T-cell (primary cell): Measurements from ENCODE around the gene VWA3B. TPM values are rescaled to one million over a fixed set of nuclear protein-coding genes. Genes with fewer than 3 reads are reported as not detected.

ENCODE experiments used
- ATAC-seq, 4 experiments: fragments of 200-7000 bp in 3 of 4; fragments of 150-1000 bp in 1 of 4; cut with Tn5 transposase; replicated peaks in 1 of 4; 1 replicate in 3 of 4; 2 replicates in 1 of 4; pipeline ENCODE4 v1.10.0; 2021; ENCODE audit warnings: moderate library complexity in 3 of 4, mild to moderate bottlenecking in 2 of 4, moderate number of reproducible peaks in 1 of 4
- CTCF ChIA-PET, 2 donors: fragments of 300-600 bp; sonication (Branson Sonifier 250); formaldehyde crosslinking; loops; one replicate each; lab custom pipeline; 2022; ENCODE audit warnings: antibody characterized with exemption in 2 of 2; lab: Charles Lee
- POLR2A ChIA-PET, 2 donors: fragments of 300-600 bp; sonication (Branson Sonifier 250); formaldehyde crosslinking; loops; one replicate each; lab custom pipeline; 2022; ENCODE audit warnings: antibody characterized with exemption in 2 of 2; lab: Charles Lee
- DNase-seq, 35 experiments: peaks; one replicate each; pipeline versions ENCODE4 v3.0.0 to v3.0.0-alpha.2; 2013 to 2023
- H3K27ac ChIP-seq: one replicate; pipeline ENCODE4 v1.5.1; 2013; ENCODE audit warnings: low read length
- H3K27me3 ChIP-seq, 2 experiments: replicated peaks in 1 of 2; 1 replicate in 1 of 2; 2 replicates in 1 of 2; pipeline versions ENCODE4 v1.6.1 to v1.7.0; 2013; ENCODE audit warnings: low read length in 1 of 2, mixed read lengths in 1 of 2; ENCODE audit not compliant: control insufficient read depth in 2 of 2, insufficient read depth in 2 of 2; ENCODE audit errors: extremely low read depth in 1 of 2
- H3K36me3 ChIP-seq, 2 donors: 1 replicate in 1 of 2; 2 replicates in 1 of 2; pipeline versions ENCODE4 v1.6.1 to v1.7.0; 2013; ENCODE audit warnings: low read length in 1 of 2; ENCODE audit not compliant: control insufficient read depth in 2 of 2, insufficient read depth in 1 of 2; ENCODE audit errors: extremely low read depth in 1 of 2
- H3K4me1 ChIP-seq, 2 experiments: 1 replicate in 1 of 2; 2 replicates in 1 of 2; pipeline versions ENCODE4 v1.6.1 to v1.7.0; 2013; ENCODE audit warnings: low read length in 2 of 2, mixed read lengths in 1 of 2; ENCODE audit not compliant: insufficient read depth in 2 of 2, control insufficient read depth in 1 of 2; ENCODE audit errors: extremely low read depth in 1 of 2
- H3K4me3 ChIP-seq, 2 donors: 1 replicate in 1 of 2; 2 replicates in 1 of 2; pipeline versions ENCODE4 v1.5.1 to v1.7.0; 2013; ENCODE audit warnings: mild to moderate bottlenecking in 2 of 2, low read length in 1 of 2, moderate library complexity in 1 of 2; ENCODE audit not compliant: control insufficient read depth in 1 of 2; ENCODE audit errors: extremely low read depth in 1 of 2
- H3K9me3 ChIP-seq: 2 replicates; pipeline ENCODE4 v1.7.0; 2013
- H3K27ac Mint-ChIP-seq, 2 donors: one replicate each; pipeline ENCODE4 v1.8.0; 2020 to 2021; ENCODE audit warnings: mild to moderate bottlenecking in 2 of 2, mixed read lengths in 2 of 2
- H3K27me3 Mint-ChIP-seq, 2 donors: one replicate each; pipeline ENCODE4 v1.8.0; 2021 to 2022; ENCODE audit warnings: mixed read lengths in 2 of 2
- H3K36me3 Mint-ChIP-seq: one replicate; pipeline ENCODE4 v1.8.0; 2021; ENCODE audit warnings: mixed read lengths
- H3K4me1 Mint-ChIP-seq, 3 donors: one replicate each; pipeline ENCODE4 v1.8.0; 2020 to 2022; ENCODE audit warnings: mixed read lengths in 3 of 3, mild to moderate bottlenecking in 1 of 3
- H3K4me3 Mint-ChIP-seq, 3 donors: one replicate each; pipeline ENCODE4 v1.8.0; 2020 to 2022; ENCODE audit warnings: mild to moderate bottlenecking in 3 of 3, mixed read lengths in 3 of 3, moderate library complexity in 3 of 3
- H3K9me3 Mint-ChIP-seq, 3 donors: one replicate each; pipeline ENCODE4 v1.8.0; 2020 to 2022; ENCODE audit warnings: mixed read lengths in 3 of 3
- WGBS: methylation state at CpG from one replicate; pipeline ENCODE4 v1.1.5; 2013; ENCODE audit warnings: missing lambda C conversion rate; ENCODE audit not compliant: insufficient coverage; 5-methylcytosine and 5-hydroxymethylcytosine counted together
- total RNA-seq, 35 experiments: library from RNA in 6 of 35; stranded (reverse) in 6 of 35; fragments of 120-200 nt in 1 of 35; gene quantifications; one replicate each; pipeline versions ENCODE4 v1.2.1 to v1.2.4 and lab custom pipeline; 2013 to 2026

The VWA3B gene
- total RNA-seq, 5 donors from 2014 or later (not counting 1 experiment from before 2014, with no cell fraction given) = not detected

DNA sequence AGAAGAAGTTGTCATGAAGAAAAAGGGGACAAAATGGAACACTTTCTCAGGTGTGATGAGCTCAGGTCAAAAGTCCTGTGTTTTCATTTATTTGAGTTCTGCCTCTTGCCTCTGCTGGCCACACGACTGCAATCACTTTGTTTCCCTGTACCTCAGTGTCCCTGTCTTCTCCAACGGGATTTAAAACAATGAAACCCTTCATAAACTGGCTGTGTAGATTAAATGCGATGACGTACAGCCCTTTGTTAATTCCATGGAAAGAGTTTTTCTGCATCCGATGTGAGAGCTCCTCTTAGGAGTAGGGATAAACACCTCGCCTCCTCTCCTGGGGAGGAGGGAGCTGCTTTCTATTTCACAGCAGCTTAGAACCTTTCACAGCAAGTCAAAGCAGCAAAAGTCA, 207.7 kb downstream of the VWA3B start:
- H3K9me3 ChIP-seq = no peaks in the 10 kb centered on the region

DNA sequence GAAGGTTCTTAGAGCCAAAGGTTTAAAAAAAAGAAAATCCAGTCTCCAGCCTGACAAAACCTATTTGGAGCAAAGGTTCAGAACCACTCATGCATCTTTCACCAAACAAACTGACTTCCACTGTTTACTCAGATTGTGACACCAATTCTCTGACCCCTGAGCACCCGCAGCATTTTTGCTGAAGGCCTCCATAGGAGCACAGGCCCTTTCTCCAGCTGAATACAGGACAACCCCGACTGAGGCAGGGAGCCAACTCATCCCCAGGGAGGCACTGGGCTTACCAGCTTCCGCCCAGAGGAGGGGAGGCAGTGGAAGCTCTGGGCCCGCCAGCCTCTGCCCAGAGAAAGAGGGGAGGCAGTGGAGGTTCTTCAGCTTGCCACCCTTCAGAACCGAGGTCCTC, 208.3 kb downstream of the VWA3B start:
- POLR2A ChIA-PET = no interaction called here
- H3K36me3 ChIP-seq = no peaks in the 10 kb centered on the region
- no peaks in the 10 kb centered on the region for H3K9me3 ChIP-seq
- no peak overlapping the region for H3K27ac ChIP-seq
- H3K4me3 ChIP-seq = no peak overlapping the region
- 71% methylated on average over 4 of the region's 5 CpGs for WGBS
- no peaks in the 10 kb centered on the region for H3K4me1 Mint-ChIP-seq
- H3K27me3 ChIP-seq = peaks cover 0 to 16% of the 10 kb centered on the region in 2 experiments
- CTCF ChIA-PET = no interaction called here
- no peak for ATAC-seq
- H3K27ac Mint-ChIP-seq = no peak overlapping the region
- H3K27me3 Mint-ChIP-seq = peaks cover 24 to 28% of the 10 kb centered on the region in 2 donors
- H3K9me3 Mint-ChIP-seq = peaks cover 0 to 6% (median 5%) of the 10 kb centered on the region in 3 donors
- no peaks in the 10 kb centered on the region for H3K4me1 ChIP-seq
- no peak overlapping the region for H3K4me3 Mint-ChIP-seq
- no peak for DNase-seq
- no peaks in the 10 kb centered on the region for H3K36me3 Mint-ChIP-seq

More for the DNA sequence above, 207.7 kb downstream of the VWA3B start:
- Mint-ChIP-seq H3K36me3 (no peaks in the 10 kb centered on the region), H3K27ac (no peak overlapping the region), H3K27me3 (peaks cover 25 to 31% of the 10 kb centered on the region in 2 donors), H3K4me1 (no peaks in the 10 kb centered on the region), H3K4me3 (no peak overlapping the region), H3K9me3 (peaks cover 3 to 12% (median 5%) of the 10 kb centered on the region in 3 donors)
- no peak overlapping the region for H3K27ac ChIP-seq
- DNase-seq (no peak), ATAC-seq (no peak)
- ChIA-PET POLR2A (no interaction called here), CTCF (interaction anchor here in 1 of 2 donors (0.6 kb wide), 1 partner anchor 219 kb away, joined by 3 read pairs; no protein-coding TSS in a partner anchor)
- H3K27me3 ChIP-seq = peaks cover 0 to 14% of the 10 kb centered on the region in 2 experiments
- no peaks in the 10 kb centered on the region for H3K36me3 ChIP-seq
- H3K4me3 ChIP-seq = no peak overlapping the region
- WGBS = 50% methylated on average over 1 of the region's 6 CpGs
- no peaks in the 10 kb centered on the region for H3K4me1 ChIP-seq

DNA sequence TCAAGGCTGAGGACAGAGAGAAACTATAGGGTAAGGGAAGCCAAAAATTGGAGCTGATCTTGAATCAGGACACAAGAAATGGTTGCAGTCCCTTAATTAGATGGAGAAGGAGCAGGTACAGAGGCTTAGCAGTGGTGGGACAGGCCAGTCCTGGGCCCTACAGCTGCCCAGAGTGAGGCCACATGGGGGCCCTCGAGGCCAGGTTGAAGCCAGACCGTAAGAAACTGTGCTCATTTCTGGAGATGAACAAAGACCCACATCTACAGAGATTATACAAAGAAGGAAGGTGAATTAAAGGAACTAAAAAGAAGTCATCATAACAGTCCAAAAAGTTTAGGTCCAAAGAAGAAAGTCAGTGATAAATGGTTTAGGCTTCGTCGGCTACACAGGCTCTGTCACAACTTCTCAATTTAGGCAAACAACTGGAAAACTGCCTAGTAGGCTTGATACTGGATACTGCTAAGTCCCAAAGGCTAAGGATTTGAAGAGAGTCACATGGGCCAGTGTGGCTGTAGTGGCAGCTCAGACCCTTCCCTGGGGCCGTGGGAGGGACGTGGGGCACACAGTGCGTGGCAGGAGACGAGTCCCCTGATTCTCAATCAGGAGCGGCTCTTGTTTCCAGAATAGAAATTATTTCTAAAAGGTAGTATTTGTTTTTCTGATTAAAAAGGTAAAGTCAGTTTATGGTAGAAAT, 208.9 kb downstream of the VWA3B start:
- Mint-ChIP-seq H3K4me3 (no peak overlapping the region), H3K9me3 (peaks cover 0 to 3% (median 3%) of the 10 kb centered on the region in 3 donors), H3K27me3 (peaks cover 27 to 30% of the 10 kb centered on the region in 2 donors), H3K27ac (no peak overlapping the region), H3K36me3 (no peaks in the 10 kb centered on the region), H3K4me1 (no peaks in the 10 kb centered on the region)
- Histone ChIP-seq H3K9me3 (no peaks in the 10 kb centered on the region), H3K36me3 (no peaks in the 10 kb centered on the region), H3K27ac (no peak overlapping the region), H3K27me3 (peaks cover 0 to 20% of the 10 kb centered on the region in 2 experiments), H3K4me3 (no peak overlapping the region), H3K4me1 (no peaks in the 10 kb centered on the region)
- DNase-seq = no peak
- CTCF ChIA-PET = no interaction called here
- POLR2A ChIA-PET = no interaction called here
- no peak for ATAC-seq
- WGBS = 90% methylated on average over 5 of the region's 9 CpGs

DNA sequence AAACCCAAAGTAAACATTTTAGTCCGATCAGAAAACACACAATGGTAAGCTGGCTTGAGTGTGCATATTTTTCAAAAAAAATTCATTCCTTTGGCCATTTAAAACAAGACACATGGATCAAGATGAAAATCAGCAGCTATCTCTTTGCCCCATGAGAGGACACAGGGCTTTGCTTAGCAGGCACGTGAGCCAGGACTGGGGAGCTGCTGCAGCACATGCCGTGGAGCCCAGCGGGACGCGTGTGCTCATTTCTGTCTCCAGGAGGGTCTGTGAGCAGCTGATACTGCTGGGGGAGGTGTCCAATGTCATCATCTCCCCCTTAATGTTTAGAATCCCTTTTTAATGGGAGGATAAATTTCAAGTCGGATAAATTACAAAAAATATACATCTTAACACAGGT, 209.5 kb downstream of the VWA3B start:
- 100% methylated on average over 1 of the region's 7 CpGs for WGBS
- H3K4me1 ChIP-seq = no peaks in the 10 kb centered on the region
- peaks cover 0 to 20% of the 10 kb centered on the region in 2 experiments for H3K27me3 ChIP-seq
- Mint-ChIP-seq H3K4me3 (no peak overlapping the region), H3K4me1 (no peaks in the 10 kb centered on the region), H3K9me3 (no peaks in the 10 kb centered on the region), H3K27me3 (peaks cover 22 to 25% of the 10 kb centered on the region in 2 donors), H3K27ac (no peak overlapping the region), H3K36me3 (no peaks in the 10 kb centered on the region)
- no peaks in the 10 kb centered on the region for H3K9me3 ChIP-seq
- ChIA-PET POLR2A (no interaction called here), CTCF (no interaction called here)
- no peak overlapping the region for H3K4me3 ChIP-seq
- H3K27ac ChIP-seq = no peak overlapping the region
- no peak for ATAC-seq
- DNase-seq = no peak
- no peaks in the 10 kb centered on the region for H3K36me3 ChIP-seq

DNA sequence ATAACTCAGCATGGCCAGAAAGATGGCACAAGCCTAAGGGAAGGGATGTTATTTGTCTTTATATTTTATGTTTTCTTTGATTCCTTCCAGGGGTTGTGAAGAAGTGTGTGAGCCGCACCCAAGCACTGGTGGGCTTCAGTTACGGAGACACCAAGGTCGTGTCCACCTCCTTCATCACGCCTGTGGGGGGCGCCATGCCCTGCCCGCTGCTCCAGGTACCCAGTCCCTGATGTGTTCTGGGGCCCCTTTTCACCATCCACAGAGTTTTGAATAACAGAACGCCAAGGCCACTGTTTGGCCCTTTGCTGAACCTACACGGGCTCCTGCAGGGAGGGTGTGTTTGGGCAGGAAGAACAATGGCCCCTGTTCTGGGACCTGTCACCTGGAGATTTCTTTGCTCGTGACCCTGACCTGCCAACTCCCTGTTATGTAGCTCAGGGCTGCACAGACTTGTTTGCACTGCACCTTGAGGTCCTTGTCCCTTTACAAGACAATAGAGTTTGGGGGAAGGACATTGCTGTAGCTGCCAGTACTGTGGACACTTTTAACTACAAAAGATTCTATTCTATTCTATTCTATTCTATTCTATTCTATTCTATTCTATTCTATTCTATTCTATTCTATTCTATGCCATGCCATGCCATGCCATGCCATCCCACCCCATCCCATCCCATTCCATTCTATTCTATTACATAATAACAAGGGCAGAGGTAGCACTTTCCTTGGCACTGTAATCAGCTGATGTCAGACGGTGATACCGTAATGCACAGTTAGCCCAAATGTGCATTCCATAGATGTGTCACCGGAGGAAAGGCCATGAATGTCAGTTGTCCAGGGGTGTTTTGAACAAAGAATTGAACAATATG, 211.1 kb downstream of the VWA3B start:
- no peak for ATAC-seq
- H3K4me3 Mint-ChIP-seq = no peak overlapping the region
- no peak overlapping the region for H3K4me3 ChIP-seq
- H3K4me1 Mint-ChIP-seq = no peaks in the 10 kb centered on the region
- peaks cover 19 to 32% of the 10 kb centered on the region in 2 donors for H3K27me3 Mint-ChIP-seq
- H3K4me1 ChIP-seq = no peaks in the 10 kb centered on the region
- ChIA-PET POLR2A (no interaction called here), CTCF (no interaction called here)
- H3K9me3 ChIP-seq = no peaks in the 10 kb centered on the region
- WGBS = 54% methylated on average over 7 of the region's 12 CpGs
- no peaks in the 10 kb centered on the region for H3K9me3 Mint-ChIP-seq
- H3K36me3 Mint-ChIP-seq = no peaks in the 10 kb centered on the region
- DNase-seq = no peak
- no peak overlapping the region for H3K27ac ChIP-seq
- H3K27ac Mint-ChIP-seq = no peak overlapping the region
- no peaks in the 10 kb centered on the region for H3K36me3 ChIP-seq
- H3K27me3 ChIP-seq = peaks cover 0 to 20% of the 10 kb centered on the region in 2 experiments

DNA sequence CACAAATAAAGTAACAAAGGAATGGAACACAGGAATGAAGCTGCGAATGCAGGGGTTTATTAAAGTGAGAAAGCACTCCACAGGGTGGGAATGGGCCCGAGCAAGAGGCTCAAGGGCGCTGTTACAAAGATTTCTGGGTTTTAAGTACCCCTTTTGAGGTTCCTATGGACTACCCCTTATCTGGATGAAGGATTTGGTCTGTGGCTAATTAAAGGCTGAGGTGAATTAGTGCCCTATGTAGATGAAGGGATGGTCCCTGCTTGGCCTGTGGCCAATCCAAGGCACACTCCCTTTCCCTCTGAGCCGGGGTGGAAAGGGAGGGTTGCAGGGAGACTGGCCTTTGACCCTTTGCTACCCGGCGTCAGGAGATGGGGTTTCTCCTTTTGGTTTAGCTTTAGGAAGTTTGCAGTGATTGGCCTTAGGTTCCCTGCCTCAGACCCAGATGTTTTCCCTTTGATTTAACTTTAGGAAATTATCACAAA, 211.8 kb downstream of the VWA3B start:
- Histone ChIP-seq H3K4me1 (no peaks in the 10 kb centered on the region), H3K4me3 (no peak overlapping the region), H3K9me3 (no peaks in the 10 kb centered on the region), H3K36me3 (no peaks in the 10 kb centered on the region), H3K27me3 (peaks cover 0 to 20% of the 10 kb centered on the region in 2 experiments), H3K27ac (no peak overlapping the region)
- Mint-ChIP-seq H3K36me3 (no peaks in the 10 kb centered on the region), H3K4me3 (no peak overlapping the region), H3K9me3 (no peaks in the 10 kb centered on the region), H3K27me3 (peaks cover 19 to 32% of the 10 kb centered on the region in 2 donors), H3K27ac (no peak overlapping the region), H3K4me1 (no peaks in the 10 kb centered on the region)
- CTCF ChIA-PET = no interaction called here
- no peak for DNase-seq
- 50% methylated on average over 2 of the region's 6 CpGs for WGBS
- POLR2A ChIA-PET = no interaction called here
- no peak for ATAC-seq
